GM23248 (cell line): ENCODE results near the gene RNF183.

Experiments
- EZH2 ChIP-seq: fragments of 200-600 bp; sonication (generic); IDR thresholded peaks from 2 replicates; pipeline ENCODE4 v1.6.1; 2018; ENCODE audit warnings: antibody characterized with exemption, mild to moderate bottlenecking; ENCODE audit not compliant: insufficient read depth, poor library complexity, severe bottlenecking
- EZH2phosphoT487 ChIP-seq: fragments of 200-600 bp; sonication (generic); IDR thresholded peaks from 2 replicates; pipeline ENCODE4 v1.6.1; 2018; ENCODE audit warnings: antibody characterized with exemption, moderate library complexity, mild to moderate bottlenecking, low read depth; ENCODE audit not compliant: insufficient read depth

- TF ChIP-seq EZH2 (no peak), EZH2phosphoT487 (no peak)
Observed at GRCh38 chr9:113267911-113268566, 35.1 kb downstream of the RNF183 start.
